HG02642 (cell line): ENCODE data around the gene SPAG16.

ENCODE experiments used
- ATAC-seq: cut with Tn5 transposase; IDR thresholded peaks from one replicate; pipeline ENCODE4 v1.9.1; 2021; ENCODE audit warnings: mild to moderate bottlenecking; ENCODE audit not compliant: unreplicated experiment, poor library complexity

SPAG16 gene

GRCh38 chr2:214126135-214126534, 841.9 kb downstream of the SPAG16 start:
- no peak for ATAC-seq

GRCh38 chr2:214127170-214127569, 842.9 kb downstream of the SPAG16 start:
- ATAC-seq: no peak

- ATAC-seq: no peak
Observed at GRCh38 chr2:214127571-214127970, 843.3 kb downstream of the SPAG16 start.

GRCh38 chr2:214128040-214128439, 843.8 kb downstream of the SPAG16 start:
- ATAC-seq: no peak

DNA sequence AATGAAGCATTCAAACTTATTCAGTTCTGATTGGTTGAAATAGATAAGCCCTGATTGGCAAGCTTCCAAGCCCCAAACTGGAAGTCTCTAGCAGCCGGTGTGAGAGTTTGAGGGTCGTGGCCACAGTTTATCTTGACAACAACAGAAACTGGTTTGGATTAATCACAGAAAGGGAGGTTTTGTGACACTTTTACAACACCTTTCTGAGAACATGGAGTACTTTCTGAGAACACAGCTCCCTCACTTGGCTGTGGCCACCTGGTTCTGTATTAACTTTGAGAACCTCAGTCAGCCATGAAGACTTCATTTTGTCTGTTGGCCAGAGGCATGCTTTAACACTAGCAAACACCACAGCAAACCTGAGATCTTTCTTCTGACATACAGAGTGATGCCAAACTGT, 845.9 kb downstream of the SPAG16 start:
- ATAC-seq: no peak

- no peak for ATAC-seq
Observed at GRCh38 chr2:214135966-214136365, 851.7 kb downstream of the SPAG16 start.

- ATAC-seq: no peak
Observed at GRCh38 chr2:214138779-214139178, 854.5 kb downstream of the SPAG16 start.

DNA sequence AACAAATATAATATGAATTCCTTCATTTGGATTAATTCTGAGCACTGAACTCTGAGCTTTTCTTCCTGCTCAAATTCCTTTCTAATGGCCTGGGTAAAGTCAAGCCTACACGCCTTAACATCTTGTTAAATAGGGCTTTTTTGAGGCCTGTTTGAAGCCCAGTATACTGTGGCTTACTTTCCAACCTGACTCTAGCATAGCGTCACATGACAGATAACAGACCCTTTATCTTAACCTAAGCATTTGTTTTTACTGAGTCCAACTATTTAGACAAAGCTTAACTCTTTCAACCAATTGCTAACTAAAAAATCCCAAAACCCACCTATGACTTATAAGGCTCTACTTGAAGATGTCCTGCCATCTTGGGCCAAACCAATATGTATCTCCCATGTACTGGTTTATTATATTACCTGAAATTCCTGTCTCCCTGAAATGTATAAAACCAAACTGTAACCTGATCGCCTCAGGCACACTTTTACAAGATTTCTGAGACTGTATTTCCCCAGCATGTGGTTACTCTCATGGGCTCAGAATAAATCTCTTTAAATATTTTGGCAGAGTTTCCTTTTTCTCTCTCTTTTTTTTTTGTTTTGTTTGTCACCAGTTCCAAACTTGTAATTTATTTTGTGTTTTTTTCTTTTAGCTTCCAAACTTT, 855.5 kb downstream of the SPAG16 start:
- no peak for ATAC-seq

GRCh38 chr2:214156971-214157370, 872.7 kb downstream of the SPAG16 start:
- ATAC-seq: no peak

- no peak for ATAC-seq
Observed at GRCh38 chr2:214158851-214159250, 874.6 kb downstream of the SPAG16 start.

GRCh38 chr2:214169281-214169680, 885.0 kb downstream of the SPAG16 start:
- ATAC-seq: no peak

DNA sequence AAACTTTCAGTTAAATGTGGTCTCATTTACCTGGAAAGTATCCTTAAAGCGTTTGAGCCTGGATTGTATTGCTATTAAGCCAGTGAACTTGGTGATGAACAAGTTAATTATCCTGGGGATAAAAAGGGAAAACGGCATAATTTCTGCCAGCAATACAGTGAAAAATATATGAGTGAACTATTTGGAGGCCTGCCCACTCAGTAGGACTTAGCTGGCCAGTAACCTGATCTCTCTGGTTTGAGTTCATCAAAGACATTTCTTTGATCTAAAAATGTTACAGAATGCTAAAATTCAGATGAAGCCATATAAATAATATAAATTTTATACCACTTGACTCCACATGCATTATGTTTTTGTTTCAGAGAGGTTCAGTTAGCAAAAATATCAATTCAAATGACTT, 885.5 kb downstream of the SPAG16 start:
- no peak for ATAC-seq

DNA sequence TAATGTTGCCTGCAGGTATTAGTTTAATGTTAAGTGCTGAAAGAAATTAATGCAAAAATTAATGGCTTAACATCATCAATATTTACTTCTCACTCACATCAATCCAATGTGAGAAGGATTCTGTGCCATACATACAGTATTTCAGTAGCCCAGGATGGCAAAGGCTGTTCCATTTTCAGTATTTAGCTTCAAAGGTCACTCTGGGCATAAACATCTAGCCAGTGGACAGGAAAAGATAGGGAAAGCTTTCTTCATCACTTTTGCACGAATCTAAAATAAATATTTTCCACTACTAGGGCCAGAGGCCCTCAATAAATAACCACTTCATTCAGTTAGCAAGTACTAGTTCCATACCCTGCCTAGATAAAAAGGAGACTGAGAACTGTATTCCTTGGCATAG, 890.3 kb downstream of the SPAG16 start:
- no peak for ATAC-seq

DNA sequence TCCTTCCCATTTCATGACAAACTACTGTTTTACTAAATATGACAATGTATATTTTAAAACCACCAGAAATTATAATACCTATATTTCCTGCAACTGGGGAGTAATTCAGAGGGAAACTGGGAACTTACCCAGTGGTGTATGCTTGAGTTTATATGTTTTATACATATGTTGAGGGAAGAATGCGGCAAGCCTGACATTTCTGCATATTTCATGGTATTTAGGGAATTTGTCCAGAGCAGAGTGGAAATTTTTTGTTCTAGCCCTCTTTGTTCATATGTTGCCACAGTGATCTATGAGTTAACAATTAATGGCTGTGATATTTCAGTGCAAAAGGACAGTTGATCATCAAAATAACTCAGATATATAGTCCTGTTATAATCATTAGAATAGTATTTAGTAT, 895.8 kb downstream of the SPAG16 start:
- ATAC-seq: no peak

DNA sequence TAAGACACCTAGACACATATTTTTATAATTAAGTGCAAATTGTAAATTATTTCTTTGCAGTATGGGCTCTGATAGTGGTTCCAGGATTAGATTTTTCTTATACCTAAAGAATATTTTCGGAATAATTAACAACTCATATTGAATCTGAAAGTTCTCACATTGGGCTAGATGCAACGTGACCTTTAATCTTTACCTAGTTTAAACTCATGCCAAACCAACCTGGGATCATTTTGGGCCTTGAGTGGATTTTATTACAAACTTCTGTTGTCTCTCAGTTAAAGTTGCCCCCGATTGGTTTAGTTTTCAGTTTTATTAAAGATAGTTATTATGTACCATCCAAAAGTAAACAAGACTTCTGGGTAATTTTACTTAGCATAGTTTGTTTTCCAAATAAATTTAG, 896.4 kb downstream of the SPAG16 start:
- no peak for ATAC-seq

- no peak for ATAC-seq
Observed at GRCh38 chr2:214184461-214184860, 900.2 kb downstream of the SPAG16 start.

GRCh38 chr2:214185546-214185945, 901.3 kb downstream of the SPAG16 start:
- no peak for ATAC-seq

- no peak for ATAC-seq
Observed at GRCh38 chr2:214192711-214193110, 908.4 kb downstream of the SPAG16 start.

- no peak for ATAC-seq
Observed at GRCh38 chr2:214193943-214194342, 909.7 kb downstream of the SPAG16 start.

- no peak for ATAC-seq
Observed at GRCh38 chr2:214196260-214196659, 912.0 kb downstream of the SPAG16 start.

GRCh38 chr2:214201892-214202291, 917.6 kb downstream of the SPAG16 start:
- ATAC-seq: no peak

GRCh38 chr2:214203214-214203613, 919.0 kb downstream of the SPAG16 start:
- no peak for ATAC-seq
